Prostate gland (tissue), 2 donors: Measurements from ENCODE around the gene VWA8. TPM values are rescaled to one million over a fixed set of nuclear protein-coding genes. Genes with fewer than 3 reads are reported as not detected.

ENCODE experiments used
- DNase-seq: peaks from one replicate; pipeline ENCODE4 v3.0.0-alpha.2; 2019; ENCODE audit warnings: low spot score
- H3K27ac ChIP-seq, 2 donors: fragments of 200-600 bp; sonication (generic); 2 replicates each; pipeline ENCODE4 v1.5.1; 2017 to 2019
- H3K27me3 ChIP-seq: fragments of 200-600 bp; sonication (generic); replicated peaks from 2 replicates; pipeline ENCODE4 v1.5.1; 2019; ENCODE audit not compliant: insufficient read depth
- H3K36me3 ChIP-seq, 2 donors: fragments of 200-600 bp; sonication (generic); 1 replicate in 1 of 2; 2 replicates in 1 of 2; pipeline versions ENCODE4 v1.5.1 to v1.8.1; 2017 to 2019
- H3K4me1 ChIP-seq: fragments of 200-600 bp; sonication (generic); replicated peaks from 2 replicates; pipeline ENCODE4 v1.5.1; 2019
- H3K4me3 ChIP-seq, 2 donors: fragments of 200-600 bp; sonication (generic); 2 replicates each; pipeline ENCODE4 v1.5.1; 2017 to 2019
- H3K9me3 ChIP-seq: fragments of 200-600 bp; sonication (generic); 2 replicates; pipeline ENCODE4 v1.5.1; 2017
- POLR2A ChIP-seq: fragments of 450-650 bp; IDR thresholded peaks from one replicate; pipeline ENCODE4 v1.6.1; 2016; ENCODE audit warnings: antibody characterized with exemption, mild to moderate bottlenecking
- POLR2AphosphoS5 ChIP-seq: sonication (generic); formaldehyde crosslinking; IDR thresholded peaks from one replicate; pipeline ENCODE4 v1.6.1; 2017; ENCODE audit warnings: antibody characterized with exemption
- whole genome bisulfite sequencing: methylation state at CpG from one replicate; pipeline ENCODE4 v1.1.5; 2018; 5-methylcytosine and 5-hydroxymethylcytosine counted together
- intact Hi-C: fragments of 100-400 bp; cut with DNase I; formaldehyde crosslinking; loops from one replicate; pipeline ENCODE4 v1.14.2; 2022
- total RNA-seq, 2 donors: library from RNA; depleted of rRNA; stranded (reverse); fragments of >200 nt; gene quantifications; one replicate each; pipeline ENCODE4 v1.1.0, GENCODE V29; 2016
- TF ChIP-seq, protein P1 (sequence below), 4 experiments: fragments of 200-600 bp in 2 of 4; fragments of 450-650 bp in 2 of 4; sonication (generic) in 2 of 4; IDR thresholded peaks; 1 replicate in 3 of 4; 2 replicates in 1 of 4; pipeline ENCODE4 v1.5.1; 2016 to 2019; ENCODE audit warnings: antibody characterized with exemption in 4 of 4, mild to moderate bottlenecking in 2 of 4, moderate library complexity in 2 of 4

The VWA8 gene
- total RNA-seq, 2 donors from 2014 or later: 18.1 to 21.8 TPM

DNA sequence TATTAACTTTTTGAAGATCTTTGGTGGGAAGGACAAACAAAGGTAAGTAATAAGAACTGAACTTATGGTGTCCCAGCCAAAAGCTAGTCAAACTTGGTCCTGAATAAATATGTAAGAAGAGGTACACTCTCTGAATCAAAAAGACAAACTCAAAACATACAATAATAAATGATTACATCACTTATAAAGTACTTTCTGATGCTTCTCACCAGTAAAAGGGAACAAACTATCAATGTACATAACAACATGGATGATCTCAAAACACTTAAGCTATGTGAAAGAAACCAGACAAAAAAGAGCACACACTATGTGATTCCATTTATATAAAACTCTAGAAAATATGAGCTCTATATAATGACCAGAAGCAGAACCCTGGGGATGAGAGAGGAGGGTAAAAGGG lies 138.3 kb downstream of the VWA8 start:
- no peak overlapping the region for H3K27ac ChIP-seq
- no peaks in the 10 kb centered on the region for H3K27me3 ChIP-seq
- no peaks in the 10 kb centered on the region for H3K9me3 ChIP-seq
- TF ChIP-seq POLR2A: no peak
- TF ChIP-seq, protein P1, sequence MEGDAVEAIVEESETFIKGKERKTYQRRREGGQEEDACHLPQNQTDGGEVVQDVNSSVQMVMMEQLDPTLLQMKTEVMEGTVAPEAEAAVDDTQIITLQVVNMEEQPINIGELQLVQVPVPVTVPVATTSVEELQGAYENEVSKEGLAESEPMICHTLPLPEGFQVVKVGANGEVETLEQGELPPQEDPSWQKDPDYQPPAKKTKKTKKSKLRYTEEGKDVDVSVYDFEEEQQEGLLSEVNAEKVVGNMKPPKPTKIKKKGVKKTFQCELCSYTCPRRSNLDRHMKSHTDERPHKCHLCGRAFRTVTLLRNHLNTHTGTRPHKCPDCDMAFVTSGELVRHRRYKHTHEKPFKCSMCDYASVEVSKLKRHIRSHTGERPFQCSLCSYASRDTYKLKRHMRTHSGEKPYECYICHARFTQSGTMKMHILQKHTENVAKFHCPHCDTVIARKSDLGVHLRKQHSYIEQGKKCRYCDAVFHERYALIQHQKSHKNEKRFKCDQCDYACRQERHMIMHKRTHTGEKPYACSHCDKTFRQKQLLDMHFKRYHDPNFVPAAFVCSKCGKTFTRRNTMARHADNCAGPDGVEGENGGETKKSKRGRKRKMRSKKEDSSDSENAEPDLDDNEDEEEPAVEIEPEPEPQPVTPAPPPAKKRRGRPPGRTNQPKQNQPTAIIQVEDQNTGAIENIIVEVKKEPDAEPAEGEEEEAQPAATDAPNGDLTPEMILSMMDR (IDR thresholded peaks at IDR 0.05): no peak
- intact Hi-C loops: no loop called here
- no peaks in the 10 kb centered on the region for H3K4me1 ChIP-seq
- H3K36me3 ChIP-seq: no peaks in the 10 kb centered on the region
- DNase-seq: no peak
- no peak overlapping the region for H3K4me3 ChIP-seq

DNA sequence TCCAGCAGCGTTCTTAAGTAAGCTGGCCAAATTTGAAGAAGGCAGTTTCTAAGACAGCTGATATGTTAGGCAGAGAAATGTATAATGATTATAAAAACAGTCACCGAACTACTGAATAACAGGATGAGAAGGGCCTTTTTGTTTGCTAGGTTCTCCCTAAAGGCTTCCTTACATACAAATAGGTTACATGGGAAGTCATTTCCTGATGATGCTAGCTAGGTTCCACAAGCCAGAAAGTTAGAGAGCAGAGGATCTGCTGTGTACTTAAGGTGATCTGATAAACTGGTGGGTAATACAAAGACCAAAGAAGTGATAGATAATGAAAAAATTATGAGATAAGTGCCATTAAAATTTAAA lies 139.7 kb downstream of the VWA8 start:
- H3K27me3 ChIP-seq: no peaks in the 10 kb centered on the region
- no peaks in the 10 kb centered on the region for H3K9me3 ChIP-seq
- intact Hi-C loops: no loop called here
- DNase-seq: no peak
- H3K36me3 ChIP-seq: no peaks in the 10 kb centered on the region
- H3K4me3 ChIP-seq: no peak overlapping the region
- TF ChIP-seq, protein P1 (IDR thresholded peaks at IDR 0.05): no peak
- TF ChIP-seq POLR2AphosphoS5: no peak
- TF ChIP-seq POLR2A: no peak
- H3K27ac ChIP-seq: no peak overlapping the region
- 42% methylated on average over 2 of the region's 2 CpGs for WGBS
- no peaks in the 10 kb centered on the region for H3K4me1 ChIP-seq

DNA sequence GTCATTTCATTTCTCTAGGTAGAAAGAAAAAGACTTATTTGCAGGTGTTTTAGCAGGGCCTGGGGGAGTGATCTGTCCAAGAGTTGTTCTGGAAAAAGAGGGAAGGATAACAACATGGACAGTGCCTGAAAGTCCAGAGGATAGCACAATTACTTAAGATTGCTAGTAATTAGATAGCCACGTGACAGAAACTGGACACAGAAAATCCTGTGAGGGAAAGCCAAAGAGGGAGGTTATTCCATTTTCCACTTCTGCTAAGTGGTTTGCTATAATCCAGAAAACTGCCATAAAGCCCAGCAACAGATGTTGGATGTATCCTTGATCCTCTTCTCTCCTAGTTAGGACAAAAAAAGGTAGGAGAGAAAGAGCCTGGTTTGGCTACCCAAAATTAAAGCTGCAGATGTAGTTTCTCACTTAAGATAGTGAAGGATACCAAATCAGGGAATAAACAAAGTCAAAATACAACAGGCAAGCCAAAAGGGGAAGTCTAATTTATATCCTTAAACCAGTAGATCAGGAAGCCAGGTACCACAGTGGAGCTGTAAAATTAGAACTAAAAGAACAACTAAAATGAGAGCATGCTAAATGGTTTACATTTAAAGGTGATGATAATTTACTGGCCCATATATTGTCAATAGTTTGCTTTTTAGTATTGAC lies 140.2 kb downstream of the VWA8 start:
- Histone ChIP-seq H3K9me3 (no peaks in the 10 kb centered on the region), H3K4me3 (no peak overlapping the region), H3K4me1 (no peaks in the 10 kb centered on the region), H3K36me3 (no peaks in the 10 kb centered on the region), H3K27ac (no peak overlapping the region), H3K27me3 (no peaks in the 10 kb centered on the region)
- intact Hi-C loops: no loop called here
- TF ChIP-seq POLR2A (no peak), POLR2AphosphoS5 (no peak)
- TF ChIP-seq, protein P1 (IDR thresholded peaks at IDR 0.05): no peak
- DNase-seq: no peak
- WGBS: 77% methylated on average over 1 of the region's 1 CpG

DNA sequence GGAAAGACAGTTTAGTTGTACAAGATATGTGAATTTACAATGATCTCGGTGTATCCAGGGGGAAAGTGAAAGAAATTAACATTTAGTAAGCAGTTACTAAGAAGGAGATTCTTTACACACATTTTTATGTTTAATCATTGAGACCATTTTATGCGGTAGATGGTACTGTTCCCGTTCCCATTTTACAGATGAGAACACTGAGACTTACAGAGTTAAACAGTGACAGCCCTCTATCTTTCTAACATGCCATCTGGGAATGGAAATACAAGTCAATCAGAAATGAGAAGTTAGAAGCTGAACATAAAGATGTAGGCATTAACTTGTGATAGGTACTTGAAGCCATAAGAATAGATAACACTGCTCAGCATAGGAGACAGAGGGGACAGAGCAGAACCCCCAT lies 144.9 kb downstream of the VWA8 start:
- no peak for TF ChIP-seq POLR2AphosphoS5
- TF ChIP-seq, protein P1 (IDR thresholded peaks at IDR 0.05): no peak
- TF ChIP-seq POLR2A: no peak
- Histone ChIP-seq H3K4me3 (no peak overlapping the region), H3K36me3 (no peaks in the 10 kb centered on the region), H3K4me1 (peaks cover 4% of the 10 kb centered on the region), H3K27me3 (no peaks in the 10 kb centered on the region), H3K9me3 (no peaks in the 10 kb centered on the region), H3K27ac (no peak overlapping the region)
- 96% methylated on average over 3 of the region's 3 CpGs for WGBS
- no peak for DNase-seq
- intact Hi-C loops: no loop called here

DNA sequence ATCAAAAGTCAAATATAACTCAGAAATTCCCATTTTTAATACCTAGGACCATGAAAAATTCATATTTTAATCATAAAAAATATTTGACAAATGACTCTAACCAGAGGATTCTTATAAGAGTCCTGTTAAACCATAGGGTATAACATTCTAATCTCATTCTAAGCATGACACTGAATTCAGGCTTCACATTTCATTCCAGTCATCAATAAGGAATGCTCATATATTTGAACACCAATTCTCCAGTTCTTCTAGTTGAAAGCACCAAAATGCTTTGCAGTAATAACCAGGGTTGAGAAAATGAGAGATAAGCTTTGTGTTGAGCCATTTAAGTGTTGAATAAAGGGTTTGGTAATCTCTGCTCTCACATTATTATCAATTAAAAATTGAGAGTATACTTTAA lies 147.5 kb downstream of the VWA8 start:
- no peak for DNase-seq
- Histone ChIP-seq H3K9me3 (no peaks in the 10 kb centered on the region), H3K4me1 (peaks cover 4% of the 10 kb centered on the region), H3K27ac (no peak overlapping the region), H3K36me3 (no peaks in the 10 kb centered on the region), H3K27me3 (no peaks in the 10 kb centered on the region), H3K4me3 (no peak overlapping the region)
- TF ChIP-seq POLR2A (no peak), POLR2AphosphoS5 (no peak)
- TF ChIP-seq, protein P1 (IDR thresholded peaks at IDR 0.05): no peak
- intact Hi-C loops: no loop called here
